NCI-H446 treated with DMSO at 0.1 percent for 48 hours (cell line): ENCODE results near the gene EIF4G1.
"Not testable (repeated sequence)": the region's sequence is repeated elsewhere in the genome, so short reads cannot be mapped to it uniquely, and the experiment has no call there.

Source experiments
- DNase-seq: peaks from one replicate; lab custom pipeline; 2025; lab: John Stamatoyannopoulos, UW

The EIF4G1 gene

GRCh38 chr3:184314363-184314699, at the start of gene EIF4G1:
TSS of gene EIF4G1 (plus strand) at chr3:184314606. CDS start at chr3:184315797, 1,191 bp downstream.
- peak; percentile 92 for DNase-seq

GRCh38 chr3:184267249-184267648, 47.2 kb upstream of the EIF4G1 start:
- not testable (repeated sequence) for DNase-seq

DNA sequence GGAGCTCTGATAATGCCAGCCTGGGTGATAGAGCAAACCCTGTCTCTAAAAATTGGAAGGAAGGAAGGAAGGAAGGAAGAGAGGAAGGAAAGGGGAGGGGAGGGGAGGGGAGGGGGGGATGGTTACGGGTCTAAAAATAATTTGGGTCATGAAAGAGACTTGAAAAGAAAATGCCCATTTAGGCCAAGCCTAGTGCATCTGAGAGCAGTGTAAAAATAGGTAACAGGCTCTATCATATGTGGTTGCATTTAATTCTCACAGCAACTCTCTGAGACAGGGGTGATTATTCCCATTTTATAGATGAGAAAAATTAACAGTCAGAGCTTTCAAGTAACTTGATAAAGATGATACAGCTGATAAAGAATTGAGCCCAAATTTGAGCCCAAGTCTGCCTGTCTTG, 42.1 kb upstream of the EIF4G1 start:
- DNase-seq: no peak

- no peak for DNase-seq
Observed at GRCh38 chr3:184275381-184275701, 39.1 kb upstream of the EIF4G1 start.

DNA sequence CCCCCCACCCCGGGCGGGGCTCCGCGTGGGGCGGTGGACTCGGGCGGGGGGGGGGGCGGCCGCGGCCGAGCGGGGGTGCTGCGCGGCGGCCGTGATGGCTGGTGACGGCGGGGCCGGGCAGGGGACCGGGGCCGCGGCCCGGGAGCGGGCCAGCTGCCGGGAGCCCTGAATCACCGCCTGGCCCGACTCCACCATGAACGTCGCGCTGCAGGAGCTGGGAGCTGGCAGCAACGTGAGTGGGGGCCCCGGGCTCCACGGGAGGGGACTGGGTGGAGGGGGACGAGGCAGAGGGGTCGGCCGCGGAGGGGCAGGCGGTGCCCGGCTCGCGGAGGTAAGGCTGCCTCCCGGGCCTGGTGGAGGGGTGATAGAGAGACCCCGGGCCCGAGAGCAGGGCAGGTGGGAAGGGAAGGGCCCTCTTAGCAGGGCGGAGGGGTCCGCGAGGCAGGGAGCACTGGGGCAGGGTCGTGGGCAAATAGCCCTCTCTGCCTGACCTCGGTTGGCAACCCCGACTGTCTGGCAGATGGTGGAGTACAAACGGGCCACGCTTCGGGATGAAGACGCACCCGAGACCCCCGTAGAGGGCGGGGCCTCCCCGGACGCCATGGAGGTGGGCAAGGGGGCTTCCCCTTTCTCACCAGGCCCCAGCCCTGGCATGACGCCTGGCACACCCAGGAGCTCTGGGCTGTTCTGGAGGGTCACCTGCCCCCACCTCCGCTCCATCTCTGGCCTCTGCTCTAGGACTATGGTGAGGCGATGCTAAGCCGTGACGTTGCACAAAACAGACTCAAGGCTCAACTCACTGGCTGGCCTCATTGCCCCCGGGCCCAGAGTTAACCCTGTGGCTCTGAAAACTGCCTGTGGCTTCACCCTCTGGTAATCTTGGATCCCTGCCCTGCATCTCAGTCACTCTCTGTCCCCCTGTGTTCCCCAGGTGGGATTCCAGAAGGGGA, 38.2 kb upstream of the EIF4G1 start, which contains the start of gene ECE2:
TSS of gene ECE2 (plus strand) at position 62 of the 950 bp plus-strand sequence. CDS start at position 194, 132 bp downstream.
- DNase-seq: no peak

- no peak for DNase-seq
Observed at GRCh38 chr3:184277366-184277765, 37.0 kb upstream of the EIF4G1 start.

GRCh38 chr3:184282941-184283340, 31.5 kb upstream of the EIF4G1 start:
- DNase-seq: no peak

DNA sequence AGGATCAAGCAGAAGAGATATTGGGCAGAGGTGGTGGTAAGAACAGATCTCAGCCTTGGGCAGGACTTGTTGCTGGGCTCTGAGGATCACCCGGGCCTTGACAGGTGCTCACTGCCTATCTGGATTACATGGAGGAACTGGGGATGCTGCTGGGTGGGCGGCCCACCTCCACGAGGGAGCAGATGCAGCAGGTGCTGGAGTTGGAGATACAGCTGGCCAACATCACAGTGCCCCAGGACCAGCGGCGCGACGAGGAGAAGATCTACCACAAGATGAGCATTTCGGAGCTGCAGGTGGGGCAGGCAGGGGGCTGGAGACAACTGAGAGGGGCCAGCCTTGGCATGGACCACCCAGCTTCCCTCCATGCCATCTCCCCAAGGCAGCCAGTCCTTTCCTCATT, 30.7 kb upstream of the EIF4G1 start:
- no peak for DNase-seq

DNA sequence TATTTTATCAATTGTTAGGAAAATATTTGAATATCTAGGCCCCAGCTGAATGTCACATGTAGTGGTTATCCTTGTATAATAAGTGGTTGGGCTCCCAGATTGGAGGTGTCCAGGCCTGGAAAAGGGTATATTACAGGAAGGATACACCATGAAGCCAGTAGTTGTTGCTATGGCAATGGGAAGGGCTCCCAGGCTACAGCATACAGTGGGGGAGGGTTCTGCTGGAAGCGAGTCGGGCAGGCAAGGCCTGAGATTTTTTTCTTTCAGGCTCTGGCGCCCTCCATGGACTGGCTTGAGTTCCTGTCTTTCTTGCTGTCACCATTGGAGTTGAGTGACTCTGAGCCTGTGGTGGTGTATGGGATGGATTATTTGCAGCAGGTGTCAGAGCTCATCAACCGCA, 29.7 kb upstream of the EIF4G1 start:
- peak; percentile 72 for DNase-seq

GRCh38 chr3:184289426-184289938, 24.9 kb upstream of the EIF4G1 start:
- DNase-seq: peak; percentile 30

- DNase-seq: no peak
Observed at GRCh38 chr3:184290331-184290730, 24.1 kb upstream of the EIF4G1 start.

- no peak for DNase-seq
Observed at GRCh38 chr3:184291044-184291737, 23.2 kb upstream of the EIF4G1 start.

- no peak for DNase-seq
Observed at GRCh38 chr3:184291738-184292445, 22.5 kb upstream of the EIF4G1 start.

DNA sequence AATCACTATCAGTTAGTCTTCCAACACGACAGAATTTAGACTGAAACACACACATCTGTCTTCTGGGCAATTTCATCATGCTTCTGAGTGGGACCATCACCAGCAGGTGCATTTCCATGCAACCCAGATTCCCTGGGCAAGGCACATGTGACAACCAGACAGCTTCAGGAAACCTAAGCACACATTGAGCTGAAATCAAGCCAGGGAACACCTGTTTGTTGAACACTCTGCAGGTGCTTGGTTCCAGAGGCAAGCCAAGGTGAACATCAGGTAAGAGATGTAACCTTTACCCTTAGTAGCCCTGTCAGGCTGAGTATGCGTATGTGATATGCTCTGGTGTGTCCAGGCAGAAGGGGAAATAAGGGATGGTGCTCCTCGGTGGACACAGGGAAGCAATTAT, 18.6 kb upstream of the EIF4G1 start:
- no peak for DNase-seq

- DNase-seq: no peak
Observed at GRCh38 chr3:184296616-184297015, 17.8 kb upstream of the EIF4G1 start.

GRCh38 chr3:184298759-184299487, 15.5 kb upstream of the EIF4G1 start, which contains the start of gene PSMD2:
TSS of gene PSMD2 (plus strand) at chr3:184299241. CDS start at chr3:184299267, 26 bp downstream.
- DNase-seq: peak; percentile 94

GRCh38 chr3:184299488-184300377, 14.7 kb upstream of the EIF4G1 start:
- DNase-seq: no peak

DNA sequence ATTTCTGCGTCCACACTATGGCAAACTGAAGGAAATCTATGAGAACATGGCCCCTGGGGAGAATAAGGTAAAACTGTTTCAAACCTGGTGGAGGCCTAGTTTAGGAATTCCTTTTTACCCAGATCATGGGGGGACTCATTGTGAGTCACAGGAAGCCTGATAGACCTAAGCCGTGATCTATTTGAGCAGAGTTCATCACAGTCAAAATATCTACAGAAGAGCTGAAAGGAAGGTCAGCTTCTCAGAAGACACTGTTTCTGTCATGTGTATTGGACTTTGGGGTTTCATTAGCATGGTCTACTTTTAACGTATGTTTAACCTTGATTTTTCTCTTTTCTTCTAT, 14.1 kb upstream of the EIF4G1 start:
- no peak for DNase-seq

DNA sequence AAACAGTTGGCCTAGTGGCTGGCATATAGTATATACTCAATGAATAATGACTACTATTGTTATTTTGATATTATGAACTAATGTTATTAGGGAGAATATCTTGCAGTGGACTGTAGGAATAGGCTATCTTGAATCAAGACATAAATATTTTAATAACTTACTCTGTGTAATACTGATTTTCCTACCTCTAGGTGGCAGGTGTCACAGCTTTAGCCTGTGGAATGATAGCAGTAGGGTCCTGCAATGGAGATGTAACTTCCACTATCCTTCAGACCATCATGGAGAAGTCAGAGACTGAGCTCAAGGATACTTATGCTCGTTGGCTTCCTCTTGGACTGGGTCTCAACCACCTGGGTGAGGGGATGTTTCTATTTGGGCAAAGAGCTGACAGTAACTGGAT, 8.8 kb upstream of the EIF4G1 start:
- DNase-seq: no peak

- DNase-seq: no peak
Observed at GRCh38 chr3:184306341-184306972, 7.9 kb upstream of the EIF4G1 start.
